IMR-90 (cell line): ENCODE results near the gene P2RY2.
A peak's percentile ranks its signal among the peaks of the same experiment; 100 is the strongest.

Source experiments
- CTCF ChIP-seq: conservative IDR thresholded peaks from 2 replicates; pipeline ENCODE4 v1.5.1; 2012; ENCODE audit warnings: mild to moderate bottlenecking, low read depth, low read length, improper control_type of control experiment
- ELK1 ChIP-seq: fragments of 150-350 bp; IDR thresholded peaks from 2 replicates; pipeline ENCODE4 v1.6.1; 2016; ENCODE audit warnings: low read depth, mild to moderate bottlenecking, low read length, moderate library complexity, borderline replicate concordance
- FOS ChIP-seq: fragments of 150-350 bp; IDR thresholded peaks from 2 replicates; pipeline ENCODE4 v1.6.1; 2016; ENCODE audit warnings: low read depth, low read length
- MXI1 ChIP-seq: IDR thresholded peaks from 2 replicates; pipeline ENCODE4 v1.6.1; 2012; ENCODE audit warnings: low read depth, mild to moderate bottlenecking, low read length, moderate library complexity, borderline replicate concordance
- POLR2A ChIP-seq: IDR thresholded peaks from 2 replicates; pipeline ENCODE4 v1.6.1; 2012; ENCODE audit warnings: mild to moderate bottlenecking, low read depth, low read length
- RAD21 ChIP-seq: IDR thresholded peaks from 2 replicates; pipeline ENCODE4 v1.6.1; 2012; ENCODE audit warnings: low read length, improper control_type of control experiment
- RCOR1 ChIP-seq: IDR thresholded peaks from 2 replicates; pipeline ENCODE4 v1.6.1; 2012; ENCODE audit warnings: mild to moderate bottlenecking, low read length, improper control_type of control experiment; ENCODE audit not compliant: insufficient replicate concordance
- SMC3 ChIP-seq: fragments of 150-350 bp; IDR thresholded peaks from 2 replicates; pipeline ENCODE4 v1.6.1; 2016; ENCODE audit warnings: low read depth, mild to moderate bottlenecking, antibody characterized with exemption, low read length, moderate library complexity
- USF2 ChIP-seq: fragments of 150-350 bp; IDR thresholded peaks from 2 replicates; pipeline ENCODE4 v1.6.1; 2017; ENCODE audit warnings: mild to moderate bottlenecking, antibody characterized with exemption, low read length, low read depth

GRCh38 chr11:73184953-73185671 lies 33.0 kb upstream of the P2RY2 start:
- TF ChIP-seq USF2: no peak
- peak; percentile 78 for TF ChIP-seq CTCF
- no peak for TF ChIP-seq POLR2A
- peak; percentile 84 for TF ChIP-seq SMC3
- no peak for TF ChIP-seq ELK1
- TF ChIP-seq MXI1: no peak
- peak; percentile 78 for TF ChIP-seq RAD21
- TF ChIP-seq RCOR1: no peak
- no peak for TF ChIP-seq FOS
